HCT116 (cell line): ENCODE measurements around the gene MYO1B. TPM values are rescaled to one million over a fixed set of nuclear protein-coding genes. Genes with fewer than 3 reads are reported as not detected.

ENCODE experiments used
- ATAC-seq: fragments of 200-7000 bp; cut with Tn5 transposase; 2 replicates; pipeline ENCODE4 v1.9.1; 2020; ENCODE audit warnings: mild to moderate bottlenecking, moderate library complexity
- BruUV-seq: library from RNA; stranded (reverse); fragments of 400-500 nt; replicated peaks from 2 replicates; lab custom pipeline; 2021; lab: Mats Ljungman, UMichigan
- CTCF ChIA-PET: fragments of 300-600 bp; sonication (Branson Sonifier 250); formaldehyde crosslinking; loops from one replicate; lab custom pipeline; 2021; ENCODE audit warnings: antibody characterized with exemption; lab: Charles Lee
- POLR2A ChIA-PET: fragments of 300-600, 350-600 bp; sonication (Branson Sonifier 250); formaldehyde crosslinking; loops from one replicate; lab custom pipeline; 2021; ENCODE audit warnings: antibody characterized with exemption; lab: Charles Lee
- RAD21 ChIA-PET, 2 experiments: fragments of 300-600 bp; sonication (Branson Sonifier 250); formaldehyde crosslinking; loops; one replicate each; lab custom pipeline; 2023; ENCODE audit warnings: low total read pairs in 2 of 2; ENCODE audit not compliant: uncharacterized antibody in 2 of 2, unreplicated experiment in 2 of 2, low non-redundant PET in 1 of 2; lab: Charles Lee
- DNase-seq: peaks from one replicate; pipeline ENCODE4 v3.0.0-alpha.2; 2010; ENCODE audit warnings: low read depth, low spot score
- H2AFZ ChIP-seq: fragments of 200-600 bp; shearing (Covaris generic), sonication (generic); 2 replicates; pipeline ENCODE4 v1.6.1; 2017; ENCODE audit warnings: low read depth, mixed run types, mixed read lengths, antibody characterized with exemption, low read length; ENCODE audit not compliant: poor library complexity, severe bottlenecking
- H3K27ac ChIP-seq: 2 replicates; pipeline ENCODE4 v1.5.1; 2012; ENCODE audit warnings: low read depth, low read length
- H3K27me3 ChIP-seq: fragments of 200-600 bp; sonication (generic); 2 replicates; pipeline ENCODE4 v1.6.1; 2016; ENCODE audit warnings: mixed run types, low read length, mixed read lengths; ENCODE audit not compliant: insufficient read depth
- H3K36me3 ChIP-seq, 2 experiments: fragments of 200-500 bp in 1 of 2; fragments of 200-600 bp in 1 of 2; sonication (Bioruptor generic) in 1 of 2; sonication (generic) in 1 of 2; 2 replicates each; pipeline versions ENCODE4 v1.5.1 to v1.6.1; 2014 to 2016; ENCODE audit warnings: low read length in 2 of 2, inconsistent platforms in 1 of 2, mixed read lengths in 1 of 2, mixed run types in 1 of 2; ENCODE audit not compliant: insufficient read depth in 2 of 2, control insufficient read depth in 1 of 2
- H3K4me1 ChIP-seq, 2 experiments: fragments of 200-600 bp in 1 of 2; sonication (generic) in 1 of 2; 2 replicates each; pipeline versions ENCODE4 v1.5.1 to v1.6.1; 2012 to 2017; ENCODE audit warnings: low read length in 2 of 2, inconsistent platforms in 1 of 2, mild to moderate bottlenecking in 1 of 2, mixed read lengths in 1 of 2, mixed run types in 1 of 2, moderate library complexity in 1 of 2; ENCODE audit not compliant: insufficient read depth in 2 of 2, control insufficient read depth in 1 of 2
- H3K4me2 ChIP-seq: fragments of 200-600 bp; sonication (generic); 2 replicates; pipeline ENCODE4 v1.6.1; 2017; ENCODE audit warnings: mixed run types, low read length, mixed read lengths
- H3K4me3 ChIP-seq, 2 experiments: fragments of 200-600 bp in 1 of 2; sonication (generic) in 1 of 2; replicated peaks in 1 of 2; 2 replicates each; pipeline ENCODE4 v1.5.1; 2011 to 2016; ENCODE audit warnings: low read length in 2 of 2, control low read depth in 1 of 2, low read depth in 1 of 2, mild to moderate bottlenecking in 1 of 2, mixed read lengths in 1 of 2, mixed run types in 1 of 2
- H3K79me2 ChIP-seq: fragments of 200-600 bp; sonication (generic); 2 replicates; pipeline ENCODE4 v1.6.1; 2017; ENCODE audit warnings: mild to moderate bottlenecking, mixed run types, low read length, moderate library complexity, mixed read lengths; ENCODE audit not compliant: insufficient read depth
- H3K9ac ChIP-seq: fragments of 200-600 bp; sonication (generic); 2 replicates; pipeline ENCODE4 v1.6.1; 2016; ENCODE audit warnings: low read length, mixed read lengths
- H3K9me2 ChIP-seq: fragments of 200-600 bp; sonication (generic), shearing (Covaris generic); 2 replicates; pipeline ENCODE4 v1.6.1; 2017; ENCODE audit warnings: mixed run types, mild to moderate bottlenecking, moderate library complexity; ENCODE audit not compliant: insufficient read depth
- H3K9me3 ChIP-seq, 2 experiments: fragments of 200-500 bp in 1 of 2; fragments of 200-600 bp in 1 of 2; sonication (Bioruptor generic) in 1 of 2; sonication (generic) in 1 of 2; 2 replicates each; pipeline ENCODE4 v1.6.1; 2014 to 2017; ENCODE audit warnings: low read length in 2 of 2, mixed read lengths in 2 of 2, inconsistent platforms in 1 of 2, low read depth in 1 of 2, mild to moderate bottlenecking in 1 of 2, mixed run types in 1 of 2, moderate library complexity in 1 of 2; ENCODE audit not compliant: control insufficient read depth in 1 of 2, insufficient read depth in 1 of 2
- H4K20me1 ChIP-seq: fragments of 200-600 bp; sonication (generic), shearing (Covaris generic); 2 replicates; pipeline ENCODE4 v1.6.1; 2017; ENCODE audit warnings: mixed run types, mild to moderate bottlenecking, moderate library complexity; ENCODE audit not compliant: insufficient read depth
- EGR1 ChIP-seq: IDR thresholded peaks from 2 replicates; pipeline ENCODE4 v1.6.1; 2012; ENCODE audit warnings: low read depth
- ELF1 ChIP-seq: IDR thresholded peaks from 2 replicates; pipeline ENCODE4 v1.6.1; 2012; ENCODE audit warnings: low read depth, borderline replicate concordance
- EZH2phosphoT487 ChIP-seq: fragments of 200-600 bp; IDR thresholded peaks from 2 replicates; pipeline ENCODE4 v1.6.1; 2018; ENCODE audit warnings: antibody characterized with exemption, borderline replicate concordance
- FOSL1 ChIP-seq: IDR thresholded peaks from 2 replicates; pipeline ENCODE4 v1.6.1; 2012; ENCODE audit warnings: low read depth
- JUND ChIP-seq: IDR thresholded peaks from 2 replicates; pipeline ENCODE4 v1.6.1; 2012
- RAD21 ChIP-seq: IDR thresholded peaks from 2 replicates; pipeline ENCODE4 v1.6.1; 2012; ENCODE audit warnings: low read depth, mild to moderate bottlenecking
- REST ChIP-seq: IDR thresholded peaks from 2 replicates; pipeline ENCODE4 v1.6.1; 2012; ENCODE audit warnings: low read depth
- SP1 ChIP-seq: IDR thresholded peaks from 2 replicates; pipeline ENCODE4 v1.6.1; 2012; ENCODE audit warnings: low read depth
- SRF ChIP-seq: IDR thresholded peaks from 2 replicates; pipeline ENCODE4 v1.6.1; 2012; ENCODE audit warnings: low read depth
- ZFX ChIP-seq: fragments of 450-650 bp; IDR thresholded peaks from 2 replicates; pipeline ENCODE4 v1.6.1; 2017
- ZNF274 ChIP-seq: fragments of 200-500 bp; sonication (Bioruptor generic); IDR thresholded peaks from 2 replicates; pipeline ENCODE4 v1.6.1; 2014; ENCODE audit warnings: mild to moderate bottlenecking, low read depth, low read length, inconsistent platforms
- intact Hi-C: fragments of 100-400 bp; cut with micrococcal nuclease; formaldehyde crosslinking; loops from 2 replicates; pipeline ENCODE4 v1.10.0; 2022
- total RNA-seq: library from RNA; stranded (reverse); gene quantifications from one replicate; pipeline ENCODE4 v1.2.1, GENCODE V29; 2021; ENCODE audit not compliant: unreplicated experiment

Gene MYO1B
- total RNA-seq, 1 experiment from 2014 or later = 51.7 TPM

- TF ChIP-seq EZH2phosphoT487 (no peak), FOSL1 (no peak), JUND (no peak), ZFX (no peak), SP1 (no peak)
These were observed 110.1 kb downstream of the MYO1B start (continued) for GRCh38 chr2:191355170-191355758.

GRCh38 chr2:191357678-191358077, 112.5 kb downstream of the MYO1B start:
- no peak for ATAC-seq
- Histone ChIP-seq H3K79me2 (no peaks in the 10 kb centered on the region; the same call in 1 of the 2 replicates), H3K4me3 (no peak overlapping the region), H4K20me1 (no peaks in the 10 kb centered on the region), H3K9ac (no peak overlapping the region), H3K36me3 (peaks cover 0 to 9% of the 10 kb centered on the region in 2 experiments; a peak in 1 of 4 replicates), H2AFZ (no peak overlapping the region), H3K4me2 (no peak overlapping the region), H3K9me2 (no peaks in the 10 kb centered on the region), H3K27me3 (no peaks in the 10 kb centered on the region), H3K9me3 (peaks cover 0 to 6% of the 10 kb centered on the region in 2 experiments; a peak in 1 of 4 replicates), H3K27ac (no peak overlapping the region), H3K4me1 (peaks cover 0 to 8% of the 10 kb centered on the region in 2 experiments; a peak in 1 of 4 replicates)
- RAD21 ChIA-PET = no interaction called here
- CTCF ChIA-PET = no interaction called here
- no TSS peak for BruUV-seq
- POLR2A ChIA-PET = no interaction called here
- TF ChIP-seq RAD21 (no peak), SRF (no peak), ELF1 (no peak), JUND (no peak), EZH2phosphoT487 (no peak), ZNF274 (no peak), REST (no peak), EGR1 (no peak)
- DNase-seq = no peak
- intact Hi-C loops = no loop called here
